HG03039 (cell line): ENCODE results near the gene CACNB1.
"Not testable (repeated sequence)": the region's sequence is repeated elsewhere in the genome, so short reads cannot be mapped to it uniquely, and the experiment has no call there.

Experiments used
- ATAC-seq: cut with Tn5 transposase; IDR thresholded peaks from one replicate; pipeline ENCODE4 v1.9.1; 2021; ENCODE audit warnings: mild to moderate bottlenecking, moderate library complexity; ENCODE audit not compliant: unreplicated experiment

CACNB1 gene

DNA sequence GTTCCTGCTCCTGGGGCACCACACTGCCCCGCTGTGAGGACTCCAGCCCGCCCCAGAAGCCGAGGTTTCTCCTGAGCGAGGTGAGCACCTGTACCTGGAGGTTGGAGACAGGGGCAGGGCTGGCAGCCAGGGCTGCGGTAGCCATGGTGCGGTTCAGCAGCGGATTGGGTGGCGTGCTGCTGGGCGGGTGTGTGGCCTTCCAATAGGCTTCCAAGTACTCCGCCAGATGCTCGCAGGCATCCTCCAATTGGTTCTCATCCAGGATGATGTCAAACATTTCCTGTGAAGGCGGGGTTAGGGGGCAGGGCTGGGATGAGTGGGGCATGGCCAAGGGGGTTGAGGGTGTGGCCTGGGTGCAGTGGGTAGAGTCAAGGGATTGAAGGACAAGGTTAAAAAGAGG, 20.2 kb downstream of the CACNB1 start:
- ATAC-seq = no peak

DNA sequence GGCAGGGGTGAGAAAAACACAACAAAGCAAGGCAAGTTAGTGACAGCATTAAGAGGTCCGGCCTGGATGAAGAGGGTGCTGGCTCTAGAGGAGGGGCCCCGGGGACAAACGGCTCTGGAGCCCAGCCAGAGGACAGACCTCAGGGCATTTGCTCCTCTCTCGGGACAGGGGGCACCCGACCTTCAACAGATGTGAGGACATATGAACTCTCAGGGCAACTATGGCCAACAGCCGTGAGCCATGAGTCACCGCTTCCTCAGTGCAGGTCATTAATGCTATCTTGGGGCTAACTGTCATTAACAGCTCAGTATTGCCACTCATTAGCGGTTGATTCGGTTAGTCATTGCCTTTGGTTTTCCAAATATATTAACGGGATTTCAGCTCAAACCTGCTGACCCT, 21.8 kb downstream of the CACNB1 start:
- no peak for ATAC-seq

DNA sequence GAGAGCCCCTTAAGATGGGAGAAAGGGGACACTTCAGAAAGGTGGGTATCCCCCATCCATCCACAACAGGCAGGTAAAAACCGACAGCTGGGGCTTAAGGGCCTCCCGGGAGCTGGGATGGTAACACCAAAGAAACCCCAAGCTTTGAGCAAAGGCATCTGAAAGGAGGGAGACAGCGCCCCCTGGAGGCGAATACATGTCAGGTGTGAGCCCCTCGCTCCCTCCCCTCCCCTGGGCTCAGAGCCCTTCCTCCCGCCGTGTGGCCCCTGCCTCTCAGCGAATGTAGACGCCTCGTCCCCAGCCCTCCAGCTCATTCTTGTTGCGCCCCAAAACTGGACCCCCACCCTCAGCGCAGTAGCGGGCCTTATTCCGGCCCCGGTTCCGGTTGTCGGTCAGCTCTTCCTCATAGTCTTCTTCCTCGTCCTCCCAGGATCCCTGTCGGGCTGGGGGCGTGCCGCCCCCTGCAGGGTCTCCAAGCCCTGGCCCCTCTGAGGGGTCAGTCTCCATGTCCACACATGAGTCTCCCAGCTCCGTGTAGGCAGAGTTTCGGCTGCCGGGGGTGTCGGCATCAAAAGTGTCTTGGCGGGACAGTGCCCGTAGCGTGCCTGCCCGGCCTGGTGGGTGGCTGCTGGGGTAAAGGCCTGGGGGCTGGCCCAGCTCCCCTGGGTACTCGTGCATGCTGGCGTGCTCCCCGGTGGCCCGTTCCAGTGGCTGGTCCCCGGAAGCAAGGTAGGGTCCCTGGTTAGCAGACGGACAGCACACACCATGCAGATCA, 22.4 kb downstream of the CACNB1 start:
- no peak for ATAC-seq

DNA sequence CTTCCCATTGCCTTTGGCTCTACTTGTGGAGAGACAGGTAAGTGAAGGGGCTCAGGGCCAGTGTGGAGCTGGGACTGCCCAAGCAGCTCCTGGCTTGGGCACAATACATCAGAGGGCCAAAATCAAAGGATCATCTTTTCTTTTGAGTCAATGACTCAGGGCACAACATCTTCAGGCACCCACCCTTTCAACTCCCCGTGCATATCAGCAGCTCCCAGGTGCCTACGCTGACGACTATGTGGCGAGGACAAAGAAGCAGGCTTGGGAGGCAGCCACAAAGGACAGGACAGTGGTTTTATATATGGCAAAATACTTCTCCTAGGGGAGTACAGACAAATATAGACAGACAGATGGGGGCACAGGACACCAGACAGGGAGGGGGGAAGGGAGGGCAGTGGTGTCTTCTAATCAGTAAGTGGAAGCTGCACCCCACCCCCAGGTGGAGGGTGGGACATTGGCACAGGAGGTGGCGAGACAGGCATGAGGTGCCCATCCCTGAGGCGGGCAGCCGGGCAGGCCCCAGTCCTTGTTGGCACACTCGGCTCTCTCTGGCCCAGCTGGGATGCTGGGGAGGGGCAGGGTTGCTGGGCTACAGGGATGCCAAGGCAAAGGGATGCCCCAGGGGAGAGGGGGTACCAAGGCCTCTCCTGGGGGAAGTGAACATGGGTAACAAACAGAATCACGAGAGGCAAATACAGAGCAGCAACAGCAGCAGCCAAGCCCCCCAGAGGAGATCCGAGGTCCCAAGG, 23.8 kb downstream of the CACNB1 start:
- ATAC-seq = no peak

DNA sequence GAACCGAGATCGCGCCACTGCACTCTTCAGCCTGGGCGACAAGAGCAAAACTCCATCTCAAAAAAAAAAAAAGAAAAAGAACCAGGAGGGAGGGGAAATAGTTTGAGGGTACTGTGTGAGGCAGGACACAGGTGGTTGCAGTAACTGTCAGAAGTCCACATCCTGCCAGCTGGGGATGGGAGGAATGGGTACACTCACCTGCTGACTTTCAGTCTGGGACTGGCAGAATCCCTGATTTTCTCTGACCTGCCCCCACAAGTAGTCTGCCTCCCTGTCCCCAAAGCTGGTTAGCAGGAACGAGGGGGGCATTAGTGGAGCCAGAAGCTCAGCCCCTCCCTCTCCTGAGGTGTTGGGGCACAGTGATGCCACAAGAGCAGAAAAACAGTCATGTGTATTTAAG, 24.4 kb downstream of the CACNB1 start:
- ATAC-seq = no peak

DNA sequence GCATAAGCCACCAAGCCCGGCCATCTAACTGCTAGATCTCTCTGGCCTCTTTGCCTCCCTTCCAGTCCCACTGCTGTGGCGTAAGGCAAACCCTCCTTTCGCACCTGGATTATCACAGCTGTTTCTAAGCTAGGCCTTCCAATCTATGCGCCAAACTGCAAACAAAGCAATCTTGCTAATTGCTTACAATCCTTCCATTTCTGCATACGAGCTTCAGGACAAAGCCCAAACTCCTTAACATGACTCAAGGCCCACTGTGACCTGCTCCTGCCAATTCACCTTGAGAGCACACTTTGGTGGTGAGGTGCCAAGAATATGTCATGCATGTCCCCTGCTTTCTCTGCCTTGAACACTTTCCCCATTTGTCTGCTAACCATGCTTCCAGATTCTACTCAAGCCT, 25.5 kb downstream of the CACNB1 start:
- no peak for ATAC-seq

DNA sequence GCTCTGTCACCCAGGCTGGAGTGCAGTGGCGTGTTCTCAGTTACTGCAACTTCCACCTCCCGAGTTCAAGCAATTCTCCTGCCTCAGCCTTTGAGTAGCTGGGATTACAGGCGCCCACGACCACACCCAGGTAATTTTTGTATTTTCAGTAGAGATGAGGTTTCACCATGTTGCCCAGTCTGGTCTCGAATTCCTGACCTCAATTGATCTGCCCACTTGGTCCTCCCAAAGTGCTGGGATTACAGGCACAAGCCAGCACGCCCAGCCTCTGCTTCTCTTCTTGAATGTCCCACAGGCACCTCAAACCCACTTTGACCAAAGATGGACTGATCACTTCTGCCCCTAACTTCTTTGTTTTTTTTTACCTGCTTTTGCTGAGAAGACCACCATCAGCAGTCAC, 26.9 kb downstream of the CACNB1 start:
- ATAC-seq = no peak

DNA sequence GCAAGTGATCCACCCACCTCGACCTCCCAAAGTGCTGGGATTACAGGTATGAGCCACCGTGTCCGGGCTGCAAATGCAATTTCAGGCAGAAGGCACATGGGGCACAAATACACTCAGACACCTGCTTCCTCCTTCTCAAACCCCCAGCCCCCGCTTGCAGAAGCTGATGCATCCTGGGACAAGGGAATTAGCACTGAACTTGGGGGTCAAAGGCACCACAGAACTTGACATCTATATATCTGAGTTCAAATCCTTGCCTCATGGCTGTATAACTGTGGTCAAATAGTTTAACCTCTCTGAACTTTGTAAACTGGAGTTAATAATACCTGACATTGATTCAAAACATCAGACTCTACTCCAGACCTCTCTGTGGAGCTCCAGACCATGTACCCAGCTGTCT, 27.4 kb downstream of the CACNB1 start:
- no peak for ATAC-seq

DNA sequence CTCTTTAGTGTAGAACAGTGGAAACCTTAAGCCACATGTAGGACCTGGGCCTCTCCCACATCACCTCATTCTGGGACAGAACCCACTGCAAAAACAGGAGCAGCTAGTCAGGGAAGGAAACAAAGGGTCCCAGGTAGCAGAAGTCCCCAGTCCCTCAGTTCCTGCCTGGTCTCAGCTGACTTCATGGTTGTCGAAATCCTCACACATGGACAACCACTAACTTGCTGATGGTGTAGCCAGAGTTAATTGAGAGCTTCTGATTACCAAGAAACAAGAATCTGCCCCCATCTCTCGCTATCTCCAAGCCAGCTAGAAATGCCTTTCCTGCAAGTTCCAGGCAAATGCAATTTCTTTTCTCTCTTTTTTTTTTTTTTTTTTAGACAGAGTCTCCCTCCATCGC, 28.0 kb downstream of the CACNB1 start:
- ATAC-seq = no peak

DNA sequence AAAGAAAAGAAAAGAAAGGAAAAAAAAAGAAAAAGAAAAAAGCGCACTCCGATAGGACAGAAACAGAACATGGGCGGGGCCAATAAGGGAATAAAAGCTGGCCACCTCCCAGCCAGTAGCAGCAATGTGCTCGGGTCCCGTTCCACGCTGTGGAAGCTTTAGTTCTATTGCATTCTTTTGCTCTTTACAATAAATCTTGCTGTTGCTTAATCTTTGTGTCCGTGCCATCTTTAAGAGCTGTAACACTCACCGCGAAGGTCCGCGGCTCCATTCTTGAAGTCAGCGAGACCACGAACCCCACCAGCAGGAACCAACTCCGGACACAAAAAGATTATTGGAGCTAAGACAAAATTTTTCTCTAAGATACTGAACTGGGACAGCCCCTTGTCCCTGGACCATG, 28.4 kb downstream of the CACNB1 start:
- ATAC-seq = no peak

DNA sequence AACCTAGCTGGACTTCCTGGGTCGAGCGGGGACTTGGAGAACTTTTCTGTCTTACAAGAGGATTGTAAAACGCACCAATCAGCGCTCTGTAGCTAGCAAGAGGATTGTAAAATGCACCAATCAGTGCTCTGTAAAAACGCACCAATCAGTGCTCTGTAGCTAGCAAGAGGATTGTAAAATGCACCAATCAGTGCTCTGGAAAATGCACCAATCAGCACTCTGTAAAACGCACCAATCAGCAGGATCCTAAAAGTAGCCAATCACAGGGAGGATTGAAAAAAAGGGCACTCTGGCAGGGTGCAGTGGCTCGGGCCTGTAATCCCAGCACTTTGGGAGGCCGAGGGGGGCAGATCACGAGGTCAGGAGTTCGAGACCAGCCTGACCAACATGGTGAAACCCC, 29.0 kb downstream of the CACNB1 start:
- not testable (repeated sequence) for ATAC-seq

DNA sequence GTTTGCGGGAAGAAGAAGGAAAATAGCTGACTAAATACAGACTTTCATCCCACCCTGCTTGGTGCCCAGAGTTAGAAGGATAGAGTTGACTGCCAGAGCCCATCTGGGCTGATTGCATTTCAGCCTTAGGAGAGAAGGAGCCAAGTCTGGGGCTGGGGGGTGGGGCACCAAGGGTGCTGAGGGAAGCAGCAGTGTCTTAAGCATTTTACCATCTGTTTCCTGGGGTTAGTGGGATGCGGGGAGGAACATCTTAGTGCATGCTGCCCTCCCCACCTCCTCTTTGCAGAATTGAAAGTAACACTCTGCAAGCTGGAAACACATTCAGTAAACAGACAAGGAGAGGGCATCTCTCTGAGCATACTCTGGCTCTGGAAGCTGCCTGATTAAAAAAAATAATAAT, 30.0 kb downstream of the CACNB1 start:
- ATAC-seq = no peak

DNA sequence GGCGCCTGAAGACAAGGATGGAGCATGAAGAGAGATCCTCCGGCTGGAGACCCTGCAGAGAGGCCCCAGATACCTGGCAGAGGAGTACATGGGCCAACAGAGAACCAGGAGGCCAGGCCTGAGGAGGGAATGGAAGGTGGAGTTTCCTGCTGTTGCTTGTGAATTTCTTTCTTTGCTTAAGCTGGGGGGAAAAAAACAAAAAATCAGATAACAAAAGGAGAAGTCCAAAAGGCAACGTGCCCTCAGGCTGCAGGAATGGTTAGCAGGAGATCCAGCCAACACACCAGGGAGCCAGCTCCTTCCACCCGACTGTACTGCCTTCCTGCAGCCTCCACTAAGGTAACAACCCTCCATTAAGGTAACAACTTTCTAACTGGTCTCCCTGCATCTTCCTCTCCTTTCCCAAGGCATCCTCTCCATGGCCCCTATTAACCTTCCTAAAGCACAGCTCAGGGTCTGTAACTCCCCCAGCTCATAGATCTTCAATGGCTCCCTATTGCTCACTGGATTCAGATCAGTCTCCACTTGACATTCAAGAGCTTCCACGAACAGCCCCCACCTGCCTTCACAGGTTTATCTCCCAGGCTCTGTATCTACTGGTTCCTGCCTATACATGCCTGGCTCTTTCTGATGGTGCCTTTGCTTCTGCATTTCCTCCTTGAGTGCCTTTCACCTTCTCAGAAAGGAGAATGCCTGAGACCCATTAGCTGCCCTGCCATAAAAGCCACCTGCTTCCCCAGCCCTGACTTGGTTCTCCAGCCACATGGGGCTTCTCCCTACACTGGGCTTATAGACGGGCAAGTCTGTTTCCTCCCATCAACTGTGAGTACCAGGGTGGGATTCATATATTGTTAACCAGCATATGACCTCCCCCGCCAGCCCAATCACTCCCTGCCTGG, 30.8 kb downstream of the CACNB1 start:
- ATAC-seq = no peak

DNA sequence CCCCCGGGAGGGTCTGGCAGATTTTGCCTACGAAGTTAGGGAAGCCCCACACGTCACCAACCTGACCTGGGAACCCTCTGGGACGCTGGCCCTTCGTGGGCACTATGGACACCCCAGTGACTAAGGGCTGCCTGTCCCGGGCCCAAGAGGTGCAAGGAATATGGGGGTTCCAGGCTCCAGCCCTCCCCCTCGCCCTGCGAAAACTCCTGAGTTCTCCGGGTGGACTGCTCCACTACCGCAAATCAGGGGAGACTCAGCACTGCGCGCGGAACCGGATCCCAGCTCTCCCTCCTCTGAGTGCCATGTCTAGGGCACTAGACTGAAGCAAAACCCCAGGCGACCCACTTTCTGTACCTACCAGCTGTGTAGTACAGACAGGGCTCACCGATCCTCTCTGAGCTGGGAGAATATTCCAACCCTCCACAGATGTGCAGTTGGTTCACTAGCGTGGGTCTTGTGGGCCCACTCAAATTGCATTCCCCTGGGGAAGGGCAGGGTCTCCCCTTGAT, 31.6 kb downstream of the CACNB1 start, which contains the start of gene ARL5C:
Gene ARL5C, minus strand, starts transcription at position 321 of the 509 bp plus-strand sequence. CDS start 401 bp downstream, outside the sequence.
- no peak for ATAC-seq

DNA sequence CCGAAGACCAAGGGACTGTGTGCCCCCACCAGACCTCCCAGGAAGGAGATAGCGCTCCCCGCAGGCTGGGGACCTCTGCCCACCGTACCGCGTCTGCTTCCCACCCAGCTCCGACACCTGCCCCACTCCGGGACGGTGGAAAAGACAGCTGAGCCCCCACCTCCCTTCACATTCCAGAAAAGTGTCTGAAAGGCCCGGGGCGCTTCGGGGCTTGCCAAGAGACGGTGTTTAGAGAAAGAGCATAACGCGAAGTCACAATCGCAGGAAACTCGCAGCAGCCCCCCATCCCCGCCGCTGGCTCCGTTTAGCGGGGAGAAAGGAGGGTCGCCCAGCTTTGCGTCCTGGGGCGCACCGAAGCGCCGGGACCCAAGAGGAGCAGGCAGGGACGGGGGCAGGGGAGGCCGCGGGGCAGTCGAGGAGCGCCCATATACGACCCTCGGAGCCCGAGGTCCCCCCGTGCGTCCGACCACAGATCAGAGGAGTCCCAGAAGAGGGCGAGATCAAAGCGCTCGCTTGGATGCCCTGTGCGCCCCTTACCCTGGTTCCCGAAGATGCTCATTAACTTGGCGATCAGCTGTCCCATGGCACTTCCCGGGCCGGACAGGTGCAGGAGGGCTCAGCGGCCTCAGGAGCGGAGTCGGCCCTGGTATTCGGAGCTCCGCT, 32.2 kb downstream of the CACNB1 start:
- ATAC-seq = no peak

DNA sequence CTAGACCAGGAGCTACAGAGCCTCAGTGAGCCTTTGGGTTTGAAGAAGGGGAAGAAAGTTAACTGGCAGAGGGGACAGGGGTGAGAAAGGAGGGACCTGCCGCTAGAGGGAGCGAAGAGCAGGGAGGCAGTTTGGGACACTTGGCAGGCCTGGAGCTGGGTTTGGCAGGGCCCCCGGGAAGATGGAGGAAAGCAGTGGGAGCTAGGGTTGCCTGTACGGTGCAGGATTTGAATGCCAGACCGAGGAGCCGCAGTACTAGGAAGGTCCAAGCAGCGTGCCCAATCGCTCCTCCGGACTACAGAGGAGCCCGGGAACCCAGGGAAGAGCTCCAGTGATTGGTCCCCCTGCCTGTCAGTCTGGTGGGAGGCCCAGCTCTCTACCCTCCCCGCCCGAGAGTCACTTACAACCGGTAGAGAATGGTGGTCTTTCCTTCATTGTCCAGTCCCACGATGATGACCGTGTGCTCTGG, 32.8 kb downstream of the CACNB1 start:
- ATAC-seq = no peak

DNA sequence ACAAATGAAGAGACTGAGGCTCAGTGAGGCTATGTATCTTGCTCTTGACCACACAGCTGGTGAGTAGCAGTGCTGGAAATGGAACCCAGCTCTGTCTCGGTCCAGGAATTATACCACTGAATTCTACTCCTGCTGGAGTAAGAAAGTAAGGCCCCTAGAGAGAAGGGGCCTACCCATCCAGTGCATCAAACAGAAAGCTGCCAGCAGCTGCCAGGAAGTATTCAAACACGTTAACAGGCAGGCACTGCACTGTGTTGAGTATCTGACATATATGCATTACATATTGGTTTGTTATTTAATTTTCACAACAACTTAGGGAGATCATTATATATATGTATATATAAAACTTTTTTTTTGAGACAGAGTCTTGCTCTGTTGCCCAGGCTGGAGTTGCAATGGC, 35.5 kb downstream of the CACNB1 start:
- ATAC-seq = no peak

DNA sequence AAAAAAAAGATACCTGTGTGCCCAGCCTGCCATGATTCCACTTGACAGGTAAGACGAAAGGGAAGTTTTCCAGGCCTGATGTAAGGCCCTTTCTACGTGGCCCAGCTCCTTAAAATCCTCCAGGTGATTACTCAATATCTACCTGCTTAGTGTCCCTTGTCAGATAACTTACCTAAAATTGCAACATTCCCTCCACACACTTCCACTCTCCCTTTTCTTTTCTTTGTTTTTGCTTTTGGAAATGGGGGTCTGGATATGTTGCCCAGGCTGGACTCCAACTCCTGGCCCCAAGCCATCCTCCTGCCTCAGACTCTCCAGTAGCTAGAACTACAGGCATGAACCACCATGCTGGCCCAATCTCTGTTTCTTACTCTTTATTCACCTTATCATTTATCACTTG, 38.8 kb downstream of the CACNB1 start:
- ATAC-seq = no peak

DNA sequence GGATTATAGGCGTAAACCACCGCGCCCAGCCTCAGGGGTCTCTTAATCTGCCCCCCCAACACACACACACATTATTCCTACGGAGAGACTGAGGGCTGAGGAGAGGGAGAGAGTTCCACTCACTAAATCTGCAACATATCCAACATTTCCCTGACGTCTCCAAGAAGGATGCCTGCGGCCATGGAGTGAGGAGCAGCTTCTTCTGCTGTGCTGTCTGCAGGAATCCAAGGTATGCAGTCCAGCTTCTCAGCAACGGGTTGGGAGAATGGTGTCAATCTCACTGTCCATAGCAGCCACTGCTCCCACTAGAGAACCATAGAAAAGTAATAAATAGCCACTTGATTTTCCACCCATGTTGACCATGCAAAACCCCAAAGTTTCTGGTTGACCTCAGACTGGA, 41.0 kb downstream of the CACNB1 start:
- no peak for ATAC-seq

DNA sequence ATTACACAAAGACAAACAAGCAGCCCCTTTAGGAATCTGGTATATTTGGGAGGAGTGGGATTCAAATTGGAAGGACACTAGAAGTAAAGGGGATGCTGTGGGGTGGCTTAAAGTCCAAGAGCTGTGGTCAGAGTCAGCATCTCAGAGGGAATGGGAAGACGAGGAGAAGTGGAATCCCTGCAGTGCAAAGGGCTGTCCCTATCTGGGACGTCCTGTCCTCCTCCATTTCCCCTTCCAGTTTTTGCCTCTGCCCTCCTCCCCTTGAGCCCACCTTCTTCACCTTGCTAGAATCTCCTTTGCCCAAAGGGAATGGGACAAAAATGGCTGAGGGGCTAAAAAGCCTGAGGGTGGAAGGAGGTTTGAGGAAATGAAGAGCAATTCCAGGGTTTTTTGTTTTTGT, 41.8 kb downstream of the CACNB1 start:
- no peak for ATAC-seq
